ENCODE measurements around the gene PAFAH1B2.

GRCh38 chr11:117187799-117188481 is 43.9 kb downstream of the PAFAH1B2 start:
- no peak for TF ChIP-seq POLR2A (IDR thresholded peaks at IDR 0.05; ENCODE audit: low read depth, low read length)
- no peak for TF ChIP-seq POLR2AphosphoS5 (IDR thresholded peaks at IDR 0.05; ENCODE audit: low read depth, low read length)
- no peak for TF ChIP-seq TAF1 (IDR thresholded peaks at IDR 0.05; ENCODE audit: borderline replicate concordance, low read depth, low read length)

Data from GM12892 (cell line).